ENCODE results near the gene BBS7.

DNA sequence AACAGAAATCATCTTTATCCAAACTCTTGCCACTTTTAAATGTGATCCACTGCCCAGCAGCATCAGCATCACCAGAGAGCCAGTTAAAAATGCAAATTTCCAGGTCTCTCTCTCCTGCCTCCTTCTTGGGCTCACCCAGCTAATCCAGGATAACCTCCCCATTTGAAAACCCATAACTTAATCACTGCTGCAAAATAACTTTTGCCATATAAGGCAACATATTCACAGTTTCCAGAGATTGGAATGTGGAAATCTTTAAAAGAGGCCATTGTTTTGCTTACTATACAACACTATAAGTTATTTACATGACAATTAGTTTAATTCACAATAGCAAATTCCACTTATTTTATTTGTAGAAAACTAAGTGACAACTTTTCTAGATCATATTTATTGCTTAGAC is 74.0 kb downstream of the BBS7 start:
- TF ChIP-seq CTCF (IDR thresholded peaks at IDR 0.05; ENCODE audit: insufficient read depth, low read length), result no peak
- no peak for TF ChIP-seq POLR2AphosphoS5 (IDR thresholded peaks at IDR 0.05; ENCODE audit: low read depth)
